Measurements from ENCODE around the gene FLRT2. TPM values are rescaled to one million over a fixed set of nuclear protein-coding genes. Genes with fewer than 3 reads are reported as not detected.

Gene FLRT2
- total RNA-seq, 4 donors from 2014 or later = 2.5 to 13.0 (median 7.9) TPM

GRCh38 chr14:85483652-85484051 lies 46.3 kb upstream of the FLRT2 start:
- no peaks in the 10 kb centered on the region for H3K4me1 ChIP-seq
- TF ChIP-seq POLR2AphosphoS5 (IDR thresholded peaks at IDR 0.05) = no peak
- no peak overlapping the region for H3K27ac ChIP-seq (replicated peaks in 1 of 4)
- intact Hi-C loops (cut with DNase I) = no loop called here
- no peaks in the 10 kb centered on the region for H3K36me3 ChIP-seq
- no peaks in the 10 kb centered on the region for H3K9me3 ChIP-seq
- H3K4me3 ChIP-seq = no peak overlapping the region
- H3K27me3 ChIP-seq = no peaks in the 10 kb centered on the region
- DNase-seq (ENCODE audit: extremely low spot score) = no peak

- Histone ChIP-seq H3K4me1 (no peaks in the 10 kb centered on the region), H3K27ac (replicated peaks in 1 of 4) (no peak overlapping the region), H3K36me3 (no peaks in the 10 kb centered on the region), H3K27me3 (no peaks in the 10 kb centered on the region), H3K4me3 (no peak overlapping the region), H3K9me3 (peaks cover 0 to 6% (median 0%) of the 10 kb centered on the region in 4 donors)
- intact Hi-C loops (cut with DNase I) = no loop called here
- TF ChIP-seq EP300 (IDR thresholded peaks at IDR 0.05) (no peak), POLR2AphosphoS5 (IDR thresholded peaks at IDR 0.05) (no peak), POLR2A (IDR thresholded peaks at IDR 0.05; ENCODE audit: low read depth) (no peak), CTCF (IDR thresholded peaks at IDR 0.05) (no peak)
- DNase-seq (ENCODE audit: extremely low spot score) = no peak
- WGBS = 80% methylated on average over 4 of the region's 4 CpGs
These were observed 42.7 kb upstream of the FLRT2 start for GRCh38 chr14:85487215-85487614.

- WGBS = 87% methylated on average over 1 of the region's 1 CpG
- H3K4me3 ChIP-seq = no peak overlapping the region
- no peak for TF ChIP-seq EP300 (IDR thresholded peaks at IDR 0.05)
- no peak for TF ChIP-seq POLR2A (IDR thresholded peaks at IDR 0.05; ENCODE audit: low read depth)
- no peak for TF ChIP-seq POLR2AphosphoS5 (IDR thresholded peaks at IDR 0.05)
- no peak for TF ChIP-seq CTCF (IDR thresholded peaks at IDR 0.05)
- H3K36me3 ChIP-seq = no peaks in the 10 kb centered on the region
- no peak overlapping the region for H3K27ac ChIP-seq (replicated peaks in 1 of 4)
- no peaks in the 10 kb centered on the region for H3K27me3 ChIP-seq
- intact Hi-C loops (cut with DNase I) = no loop called here
- no peaks in the 10 kb centered on the region for H3K4me1 ChIP-seq
- no peak for DNase-seq (ENCODE audit: extremely low spot score)
- H3K9me3 ChIP-seq = no peaks in the 10 kb centered on the region
These were observed 28.2 kb upstream of the FLRT2 start for GRCh38 chr14:85501751-85502150.

GRCh38 chr14:85508863-85509262 lies 21.1 kb upstream of the FLRT2 start:
- 86% methylated on average over 6 of the region's 6 CpGs for WGBS
- Histone ChIP-seq H3K9me3 (no peaks in the 10 kb centered on the region), H3K36me3 (no peaks in the 10 kb centered on the region), H3K4me3 (no peak overlapping the region), H3K27ac (replicated peaks in 1 of 4) (no peak overlapping the region), H3K4me1 (no peaks in the 10 kb centered on the region), H3K27me3 (no peaks in the 10 kb centered on the region)
- intact Hi-C loops (cut with DNase I) = no loop called here
- DNase-seq (ENCODE audit: extremely low spot score) = no peak
- TF ChIP-seq POLR2A (IDR thresholded peaks at IDR 0.05; ENCODE audit: low read depth) = no peak
- TF ChIP-seq POLR2AphosphoS5 (IDR thresholded peaks at IDR 0.05) = no peak
- TF ChIP-seq EP300 (IDR thresholded peaks at IDR 0.05) = no peak
- no peak for TF ChIP-seq CTCF (IDR thresholded peaks at IDR 0.05)

- H3K4me3 ChIP-seq = no peak overlapping the region
- no peak for DNase-seq (ENCODE audit: extremely low spot score)
- no peaks in the 10 kb centered on the region for H3K36me3 ChIP-seq
- H3K9me3 ChIP-seq = no peaks in the 10 kb centered on the region
- H3K27me3 ChIP-seq = no peaks in the 10 kb centered on the region
- TF ChIP-seq POLR2AphosphoS5 (IDR thresholded peaks at IDR 0.05) (no peak), EP300 (IDR thresholded peaks at IDR 0.05) (no peak), CTCF (IDR thresholded peaks at IDR 0.05) (no peak), POLR2A (IDR thresholded peaks at IDR 0.05; ENCODE audit: low read depth) (no peak)
- intact Hi-C loops (cut with DNase I) = no loop called here
- H3K4me1 ChIP-seq = no peaks in the 10 kb centered on the region
- 31% methylated on average over 2 of the region's 2 CpGs for WGBS
- H3K27ac ChIP-seq (replicated peaks in 1 of 4) = no peak overlapping the region
These were observed 17.5 kb upstream of the FLRT2 start for GRCh38 chr14:85512451-85512850.
